Brain microvascular endothelial cell (primary cell): ENCODE measurements around the gene CYP1A2.

Source experiments
- DNase-seq: peaks from one replicate; pipeline ENCODE4 v3.0.0-alpha.2; 2020
- H3K27ac ChIP-seq: fragments of 250-450 bp; sonication (Bioruptor Pico); 2 replicates; pipeline ENCODE4 v1.5.1; 2020; ENCODE audit warnings: mild to moderate bottlenecking, moderate library complexity
- H3K27me3 ChIP-seq: fragments of 250-450 bp; sonication (Bioruptor Pico); replicated peaks from 2 replicates; pipeline ENCODE4 v1.5.1; 2020; ENCODE audit warnings: mild to moderate bottlenecking
- H3K36me3 ChIP-seq: fragments of 250-450 bp; sonication (Bioruptor Pico); replicated peaks from 2 replicates; pipeline ENCODE4 v1.5.1; 2020; ENCODE audit warnings: mild to moderate bottlenecking
- H3K4me3 ChIP-seq: 2 replicates; pipeline ENCODE4 v1.5.1; 2011; ENCODE audit warnings: low read depth, mild to moderate bottlenecking, control low read depth, low read length, moderate library complexity
- CTCF ChIP-seq: IDR thresholded peaks from 2 replicates; pipeline ENCODE4 v1.5.1; 2011; ENCODE audit warnings: low read depth, mild to moderate bottlenecking, moderate library complexity, low read length, control low read depth, inconsistent platforms; ENCODE audit errors: missing control alignments
- in situ Hi-C: cut with HindIII; loops from 2 replicates; pipeline ENCODE4 v1.10.0; 2017; ENCODE audit warnings: low sequenced_read_pairs, low pct_ligation_motif_present

CYP1A2 gene

GRCh38 chr15:74786551-74787165 lies 38.0 kb downstream of the CYP1A2 start:
- Histone ChIP-seq H3K27me3 (no peaks in the 10 kb centered on the region), H3K4me3 (no peak overlapping the region), H3K36me3 (no peaks in the 10 kb centered on the region), H3K27ac (no peak overlapping the region)
- no peak for DNase-seq
- in situ Hi-C loops = no loop called here
- TF ChIP-seq CTCF = no peak

- Histone ChIP-seq H3K27me3 (no peaks in the 10 kb centered on the region), H3K4me3 (no peak overlapping the region), H3K27ac (peak overlapping the region; percentile 9), H3K36me3 (no peaks in the 10 kb centered on the region)
- DNase-seq = peak; percentile 86
- in situ Hi-C loops = no loop called here
- peak; percentile 92 for TF ChIP-seq CTCF
Measured at GRCh38 chr15:74787251-74788041, 38.8 kb downstream of the CYP1A2 start.

GRCh38 chr15:74788042-74788682 lies 39.5 kb downstream of the CYP1A2 start:
- Histone ChIP-seq H3K27ac (no peak overlapping the region), H3K4me3 (no peak overlapping the region), H3K27me3 (no peaks in the 10 kb centered on the region), H3K36me3 (no peaks in the 10 kb centered on the region)
- no peak for DNase-seq
- in situ Hi-C loops = no loop called here
- TF ChIP-seq CTCF = no peak

GRCh38 chr15:74788683-74789151 lies 40.1 kb downstream of the CYP1A2 start:
- Histone ChIP-seq H3K4me3 (no peak overlapping the region), H3K27me3 (no peaks in the 10 kb centered on the region), H3K36me3 (no peaks in the 10 kb centered on the region), H3K27ac (no peak overlapping the region)
- no peak for TF ChIP-seq CTCF
- DNase-seq = no peak
- in situ Hi-C loops = no loop called here

GRCh38 chr15:74789171-74789631 lies 40.6 kb downstream of the CYP1A2 start:
- no peak overlapping the region for H3K4me3 ChIP-seq
- no peaks in the 10 kb centered on the region for H3K27me3 ChIP-seq
- no peak for TF ChIP-seq CTCF
- in situ Hi-C loops = no loop called here
- no peak for DNase-seq
- H3K27ac ChIP-seq = no peak overlapping the region
- no peaks in the 10 kb centered on the region for H3K36me3 ChIP-seq
